Stimulated activated CD4-positive, alpha-beta T cell treated with anti-CD3 and anti-CD28 coated beads, Interleukin-15, amount 100 ng/mL, for 1 hour (primary cell): Measurements from ENCODE around the gene PITPNB.

Experiments used
- DNase-seq, 2 donors: peaks; one replicate each; pipeline ENCODE4 v3.0.0-alpha.2; 2020; ENCODE audit warnings: low read depth in 1 of 2, low spot score in 1 of 2

The PITPNB gene

GRCh38 chr22:27919222-27919941, at the start of gene PITPNB:
Gene PITPNB (minus strand): TSS chr22:27919256. CDS start chr22:27919191, 65 bp downstream.
- peak; percentile 99 for DNase-seq

DNA sequence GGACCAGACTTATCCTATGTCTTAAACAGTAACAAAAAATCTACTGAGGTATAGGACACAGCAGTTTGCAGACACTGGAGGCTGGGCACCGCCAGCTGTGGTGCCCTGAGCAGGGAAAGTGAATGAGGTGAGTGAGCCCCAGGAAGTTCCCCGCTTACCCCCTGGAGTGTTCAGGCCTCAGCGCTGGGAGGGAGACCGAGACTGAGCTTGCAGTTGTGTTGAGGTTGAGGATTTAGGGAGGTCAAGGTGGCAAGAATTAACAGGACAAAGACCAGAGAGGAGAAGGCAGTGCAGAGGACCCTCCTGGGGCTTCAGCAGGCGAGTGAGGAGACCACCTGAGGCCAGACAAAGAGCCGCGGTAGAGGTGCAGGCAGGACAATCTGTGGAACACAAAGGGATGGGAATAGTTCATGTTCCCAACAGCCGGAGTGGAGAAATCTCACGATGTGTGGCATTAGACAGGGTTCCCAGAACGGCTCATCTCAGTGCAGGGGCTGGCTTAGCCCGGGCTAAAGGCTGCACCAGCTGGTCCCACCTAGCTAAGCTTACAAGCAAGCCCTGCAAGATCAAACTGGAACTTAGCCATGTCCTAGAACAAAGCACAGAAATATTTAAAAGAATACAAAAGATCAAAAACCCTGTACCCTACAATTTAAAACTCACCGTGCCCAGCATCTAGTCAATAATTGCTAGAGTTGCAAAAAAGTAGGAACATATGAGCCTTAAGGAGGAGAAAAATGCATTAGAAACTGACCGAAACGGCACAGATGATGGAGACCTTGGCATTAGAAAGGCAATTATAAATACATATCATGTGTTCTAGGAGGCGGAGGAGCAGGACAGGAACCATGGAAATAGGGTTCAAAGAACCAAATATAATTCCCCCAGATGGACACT, 47.4 kb upstream of the PITPNB start:
- DNase-seq, result no peak

- DNase-seq, result no peak
These were observed 43.4 kb upstream of the PITPNB start for GRCh38 chr22:27962268-27963044.

DNA sequence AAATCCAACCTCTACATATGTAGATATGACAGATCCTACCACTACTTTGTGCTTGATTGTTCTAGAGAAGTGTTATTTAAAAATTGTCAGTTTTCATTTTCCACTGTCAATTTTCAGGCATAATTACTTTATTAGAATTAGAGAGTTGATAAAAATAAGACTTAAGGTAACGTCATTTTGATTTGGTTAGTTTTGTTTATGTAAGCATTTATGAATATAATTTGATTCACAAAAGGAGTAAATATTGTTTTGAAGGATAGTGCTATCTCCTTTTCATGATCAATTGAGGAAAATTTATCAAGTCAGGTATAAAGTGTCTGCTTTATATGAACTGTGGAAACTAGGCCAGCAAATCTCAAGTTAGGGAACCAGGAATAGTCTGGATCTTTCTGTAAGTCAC, 42.6 kb upstream of the PITPNB start:
- DNase-seq, result no peak

GRCh38 chr22:27961182-27961581, 42.1 kb upstream of the PITPNB start:
- DNase-seq, result no peak

DNA sequence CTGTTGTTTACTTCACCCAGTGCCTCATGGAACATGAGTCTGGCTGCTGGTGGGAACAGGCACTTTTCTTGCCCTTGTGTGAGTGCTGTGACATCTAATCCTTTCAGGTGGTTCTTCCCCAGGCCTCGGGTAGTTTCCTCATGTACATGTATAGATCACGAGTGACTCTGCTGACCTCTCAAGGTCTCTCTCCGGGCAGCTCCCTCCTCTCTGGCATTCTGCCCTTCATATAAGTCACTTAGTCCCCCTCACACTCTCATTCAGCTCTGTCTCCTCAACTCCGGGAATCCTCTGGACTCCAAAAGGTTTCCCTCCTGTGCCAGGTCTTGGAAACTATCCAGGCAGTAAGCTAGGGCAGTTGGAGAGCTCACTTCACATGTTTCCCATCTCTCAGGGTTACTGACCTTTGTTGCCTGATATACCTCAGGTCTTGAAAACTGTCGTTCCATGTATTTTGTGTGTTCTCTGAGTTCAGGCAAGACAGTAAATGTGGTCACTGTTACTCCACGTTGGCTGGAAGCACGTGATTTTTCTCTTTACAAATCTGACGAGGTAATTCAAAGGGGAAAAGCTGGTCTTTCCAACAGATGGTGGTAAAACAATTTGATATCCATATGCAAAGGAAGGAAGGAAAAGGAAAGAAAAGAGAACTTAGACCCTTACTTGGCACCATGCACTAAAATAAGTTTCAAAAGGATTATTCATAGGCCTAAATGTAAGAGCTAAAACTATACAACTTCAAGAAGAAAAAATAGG, 40.5 kb upstream of the PITPNB start:
- no peak for DNase-seq

- no peak for DNase-seq
These were observed 33.7 kb upstream of the PITPNB start for GRCh38 chr22:27952779-27953178.

DNA sequence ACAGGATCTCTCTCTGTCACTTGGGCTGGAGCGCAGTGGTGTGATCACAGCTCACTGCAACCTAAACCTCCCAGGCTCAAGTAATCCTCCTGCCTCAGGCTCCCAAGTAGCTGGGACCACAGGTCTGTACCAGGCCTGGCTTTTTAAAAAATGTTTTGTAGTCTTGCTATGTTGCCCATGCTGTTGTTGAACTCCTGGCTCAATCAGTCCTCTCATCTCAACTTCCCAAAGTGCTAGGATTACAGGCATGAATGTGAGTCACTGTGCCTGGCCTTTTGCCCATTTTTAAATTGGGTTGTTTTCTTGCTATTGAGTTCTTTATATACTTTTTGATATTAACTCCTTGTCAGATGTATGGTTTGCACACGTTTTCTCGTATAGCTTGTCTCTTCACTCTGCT, 33.0 kb upstream of the PITPNB start:
- DNase-seq, result no peak

DNA sequence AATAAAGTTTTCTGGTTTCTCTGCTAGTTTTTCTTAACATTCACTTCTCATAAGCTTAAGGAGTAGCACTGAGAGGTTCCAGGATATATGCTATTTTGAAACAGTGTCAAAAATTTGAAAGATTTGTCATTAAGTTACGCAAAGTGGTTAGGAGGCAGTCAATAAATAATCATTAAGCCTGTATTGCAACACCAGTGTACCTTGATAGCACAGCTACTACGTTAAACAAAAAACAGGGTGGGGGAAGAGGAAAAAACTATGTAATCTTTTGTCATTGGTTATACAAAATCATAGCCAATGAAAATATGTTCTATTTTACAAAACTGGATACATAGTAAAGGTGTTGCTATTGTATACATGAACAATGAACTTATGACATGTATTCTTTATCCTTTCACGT, 30.4 kb upstream of the PITPNB start:
- DNase-seq, result no peak

- DNase-seq, result no peak
These were observed 29.5 kb upstream of the PITPNB start for GRCh38 chr22:27948569-27948968.

GRCh38 chr22:27947448-27947847, 28.4 kb upstream of the PITPNB start:
- DNase-seq, result no peak

GRCh38 chr22:27941143-27941542, 22.1 kb upstream of the PITPNB start:
- no peak for DNase-seq

DNA sequence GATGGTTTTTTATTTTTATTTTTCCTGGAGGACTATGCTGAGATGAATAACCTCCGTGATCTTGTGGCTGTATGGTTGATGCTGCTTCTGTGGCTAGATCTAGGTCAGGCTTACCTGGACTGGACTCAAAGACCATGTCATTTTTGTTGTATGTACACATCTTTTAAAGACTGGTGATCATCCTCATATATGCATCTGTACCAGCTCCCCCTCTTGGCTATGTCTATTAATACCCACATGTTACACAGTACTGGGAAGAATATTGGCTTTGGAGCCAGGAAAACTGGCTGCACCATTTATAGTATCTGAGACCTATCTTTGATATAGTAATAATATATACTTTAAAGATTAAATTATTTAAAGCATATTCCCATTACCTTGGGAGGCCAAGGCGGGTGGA, 18.4 kb upstream of the PITPNB start:
- DNase-seq, result no peak

- no peak for DNase-seq
These were observed 16.8 kb upstream of the PITPNB start for GRCh38 chr22:27935897-27936296.

- DNase-seq, result no peak
These were observed 15.0 kb upstream of the PITPNB start for GRCh38 chr22:27934069-27934468.

- DNase-seq, result no peak
These were observed 14.3 kb upstream of the PITPNB start for GRCh38 chr22:27933186-27933983.

DNA sequence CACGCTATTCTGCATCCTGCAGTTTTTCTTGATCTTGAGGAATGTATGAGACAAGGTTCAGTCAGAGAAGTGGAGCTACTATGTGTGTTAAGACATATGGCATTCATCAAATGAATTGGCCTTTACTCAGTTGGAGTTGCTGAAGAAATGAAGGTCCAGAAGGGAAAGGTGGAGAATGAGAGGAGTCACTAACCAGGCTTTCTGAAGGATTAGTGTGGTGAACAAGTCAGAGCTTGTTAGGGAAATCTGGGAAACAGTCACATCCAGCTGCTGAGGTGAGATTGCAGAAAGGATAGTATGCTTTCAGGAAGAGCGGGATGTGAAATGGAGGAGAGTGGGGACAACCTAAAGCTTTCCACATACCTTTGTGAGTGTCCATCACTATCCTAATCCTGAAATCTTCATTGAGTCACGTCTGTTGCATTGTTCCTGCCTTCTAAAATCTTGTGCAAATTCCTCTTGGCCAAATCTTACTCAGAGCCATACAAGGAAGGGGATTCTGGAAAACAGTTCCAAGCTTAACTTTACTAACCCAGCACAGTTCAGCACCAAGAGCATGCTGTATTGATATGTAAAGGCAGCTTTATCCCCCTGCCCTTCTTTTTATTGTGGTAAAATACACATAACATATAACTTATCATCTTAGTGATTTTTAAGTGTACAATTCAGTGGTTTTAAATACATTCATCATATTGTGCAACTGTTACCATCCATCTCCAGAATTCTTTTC, 11.4 kb upstream of the PITPNB start:
- no peak for DNase-seq

- no peak for DNase-seq
These were observed 8.6 kb upstream of the PITPNB start for GRCh38 chr22:27927608-27928007.

GRCh38 chr22:27925331-27925730, 6.3 kb upstream of the PITPNB start:
- DNase-seq, result no peak
